SU-DHL-6 (cell line): Measurements from ENCODE around the gene HMX1.

Experiments
- EZH2phosphoT487 ChIP-seq: fragments of 200-600 bp; sonication (generic), shearing (Covaris generic); conservative IDR thresholded peaks from 2 replicates; pipeline ENCODE4 v1.6.1; 2018; ENCODE audit warnings: mild to moderate bottlenecking, antibody characterized with exemption, low read length, moderate library complexity, mixed read lengths
- TF ChIP-seq, protein P1 (sequence below): fragments of 200-600 bp; sonication (generic); IDR thresholded peaks from one replicate; pipeline ENCODE4 v1.5.1; 2017; ENCODE audit warnings: antibody characterized with exemption, mild to moderate bottlenecking, low read length, moderate library complexity; ENCODE audit not compliant: insufficient read depth, poor library complexity, severe bottlenecking

DNA sequence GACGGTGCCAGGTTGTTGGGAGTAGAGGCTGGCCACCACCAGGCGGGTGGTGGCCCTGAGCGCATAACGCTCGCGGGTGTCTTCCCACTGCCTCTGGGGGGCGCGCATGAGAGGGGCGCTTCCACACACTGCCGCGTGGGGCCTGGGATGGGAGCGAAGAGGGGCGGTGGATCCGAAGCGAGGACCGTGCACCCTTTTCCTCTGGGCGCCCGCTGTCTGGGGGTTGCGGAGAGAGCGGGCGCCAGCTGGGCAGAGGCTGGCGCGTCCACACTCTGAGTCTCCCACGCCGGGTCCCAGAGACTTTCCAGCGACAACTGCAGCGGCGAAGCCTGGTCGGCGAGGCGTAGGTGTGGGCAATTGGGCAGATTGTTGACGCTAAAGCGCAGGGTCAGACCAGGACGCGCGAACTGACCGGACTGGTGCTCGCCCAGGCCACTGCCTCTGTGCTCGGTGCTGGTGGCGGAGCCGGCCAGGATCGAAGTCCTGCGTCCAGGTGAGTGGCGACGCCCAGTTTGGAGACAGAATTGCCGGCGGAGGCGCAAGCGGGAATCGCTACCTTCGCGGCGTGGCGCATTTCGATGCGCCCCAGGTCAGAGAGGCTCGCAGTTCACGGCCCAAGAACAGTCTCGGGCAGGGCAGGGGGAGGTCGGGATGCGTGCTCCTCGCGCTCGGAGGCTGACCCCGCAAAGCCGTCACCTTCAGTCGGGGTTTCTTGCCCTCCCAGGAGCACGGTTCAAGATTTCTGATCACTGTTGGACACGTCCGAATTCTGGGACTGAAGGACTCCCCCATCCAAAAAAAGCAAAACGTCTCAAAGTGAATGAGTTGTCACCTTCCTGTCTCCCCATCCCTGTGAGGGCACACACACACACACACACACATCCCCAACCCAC lies 2.6 kb upstream of the HMX1 start:
- TF ChIP-seq, protein P1, sequence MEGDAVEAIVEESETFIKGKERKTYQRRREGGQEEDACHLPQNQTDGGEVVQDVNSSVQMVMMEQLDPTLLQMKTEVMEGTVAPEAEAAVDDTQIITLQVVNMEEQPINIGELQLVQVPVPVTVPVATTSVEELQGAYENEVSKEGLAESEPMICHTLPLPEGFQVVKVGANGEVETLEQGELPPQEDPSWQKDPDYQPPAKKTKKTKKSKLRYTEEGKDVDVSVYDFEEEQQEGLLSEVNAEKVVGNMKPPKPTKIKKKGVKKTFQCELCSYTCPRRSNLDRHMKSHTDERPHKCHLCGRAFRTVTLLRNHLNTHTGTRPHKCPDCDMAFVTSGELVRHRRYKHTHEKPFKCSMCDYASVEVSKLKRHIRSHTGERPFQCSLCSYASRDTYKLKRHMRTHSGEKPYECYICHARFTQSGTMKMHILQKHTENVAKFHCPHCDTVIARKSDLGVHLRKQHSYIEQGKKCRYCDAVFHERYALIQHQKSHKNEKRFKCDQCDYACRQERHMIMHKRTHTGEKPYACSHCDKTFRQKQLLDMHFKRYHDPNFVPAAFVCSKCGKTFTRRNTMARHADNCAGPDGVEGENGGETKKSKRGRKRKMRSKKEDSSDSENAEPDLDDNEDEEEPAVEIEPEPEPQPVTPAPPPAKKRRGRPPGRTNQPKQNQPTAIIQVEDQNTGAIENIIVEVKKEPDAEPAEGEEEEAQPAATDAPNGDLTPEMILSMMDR, result no peak
- no peak for TF ChIP-seq EZH2phosphoT487
